Nephron progenitor cell (in vitro differentiated cells): ENCODE measurements around the gene SSU72.
A peak's percentile ranks its signal among the peaks of the same experiment; 100 is the strongest.

Experiments used
- DNase-seq: peaks from one replicate; pipeline ENCODE4 v3.0.0; 2021
- H3K27ac Mint-ChIP-seq: 2 replicates; pipeline ENCODE4 v1.8.0; 2021; ENCODE audit warnings: mild to moderate bottlenecking, moderate library complexity, mixed read lengths
- H3K27me3 Mint-ChIP-seq: 2 replicates; pipeline ENCODE4 v1.8.0; 2021; ENCODE audit warnings: mild to moderate bottlenecking, low read depth, mixed read lengths; ENCODE audit not compliant: poor library complexity
- H3K36me3 Mint-ChIP-seq: 2 replicates; pipeline ENCODE4 v1.8.0; 2021; ENCODE audit warnings: low read depth, mixed read lengths
- H3K4me1 Mint-ChIP-seq: 2 replicates; pipeline ENCODE4 v1.8.0; 2021; ENCODE audit warnings: mixed read lengths
- H3K4me3 Mint-ChIP-seq: 2 replicates; pipeline ENCODE4 v1.8.0; 2021; ENCODE audit warnings: mild to moderate bottlenecking, moderate library complexity, mixed read lengths
- H3K9me3 Mint-ChIP-seq: 2 replicates; pipeline ENCODE4 v1.8.0; 2021; ENCODE audit warnings: mild to moderate bottlenecking, moderate library complexity, mixed read lengths
- CTCF ChIP-seq: fragments of 200-600 bp; sonication (generic); IDR thresholded peaks from 2 replicates; pipeline ENCODE4 v1.5.0; 2021; ENCODE audit warnings: antibody characterized with exemption

Gene SSU72

GRCh38 chr1:1545946-1546737 lies 28.5 kb downstream of the SSU72 start:
- no peak overlapping the region for H3K4me3 Mint-ChIP-seq
- H3K4me1 Mint-ChIP-seq, result peaks cover 6% of the 10 kb centered on the region

GRCh38 chr1:1544544-1544943 lies 30.1 kb downstream of the SSU72 start:
- peak overlapping the region; percentile 32 for H3K27ac Mint-ChIP-seq
- no peaks in the 10 kb centered on the region for H3K27me3 Mint-ChIP-seq
- no peak for TF ChIP-seq CTCF
- peaks cover 17% of the 10 kb centered on the region for H3K36me3 Mint-ChIP-seq
- DNase-seq, result no peak
- peaks cover 6% of the 10 kb centered on the region for H3K4me1 Mint-ChIP-seq
- no peaks in the 10 kb centered on the region for H3K9me3 Mint-ChIP-seq
- no peak overlapping the region for H3K4me3 Mint-ChIP-seq

More at GRCh38 chr1:1545946-1546737, 28.5 kb downstream of the SSU72 start:
- Mint-ChIP-seq H3K36me3 (peaks cover 17% of the 10 kb centered on the region), H3K27me3 (no peaks in the 10 kb centered on the region), H3K9me3 (no peaks in the 10 kb centered on the region), H3K27ac (no peak overlapping the region)
- no peak for DNase-seq
- no peak for TF ChIP-seq CTCF

GRCh38 chr1:1543706-1544099 lies 31.0 kb downstream of the SSU72 start:
- TF ChIP-seq CTCF, result no peak
- Mint-ChIP-seq H3K4me3 (no peak overlapping the region), H3K27me3 (no peaks in the 10 kb centered on the region), H3K27ac (no peak overlapping the region), H3K9me3 (no peaks in the 10 kb centered on the region), H3K4me1 (peaks cover 11% of the 10 kb centered on the region), H3K36me3 (peaks cover 17% of the 10 kb centered on the region)
- no peak for DNase-seq

- no peak for DNase-seq
- no peak overlapping the region for H3K27ac Mint-ChIP-seq
- no peak overlapping the region for H3K4me3 Mint-ChIP-seq
- H3K36me3 Mint-ChIP-seq, result peaks cover 17% of the 10 kb centered on the region
- no peaks in the 10 kb centered on the region for H3K27me3 Mint-ChIP-seq
- H3K4me1 Mint-ChIP-seq, result peaks cover 12% of the 10 kb centered on the region
- no peak for TF ChIP-seq CTCF
- no peaks in the 10 kb centered on the region for H3K9me3 Mint-ChIP-seq
These were observed 31.6 kb downstream of the SSU72 start for GRCh38 chr1:1542766-1543705.

GRCh38 chr1:1541956-1542765 lies 32.5 kb downstream of the SSU72 start:
- DNase-seq, result no peak
- Mint-ChIP-seq H3K27me3 (no peaks in the 10 kb centered on the region), H3K27ac (no peak overlapping the region), H3K9me3 (no peaks in the 10 kb centered on the region), H3K36me3 (peaks cover 12% of the 10 kb centered on the region), H3K4me3 (peak overlapping the region; percentile 60), H3K4me1 (peaks cover 12% of the 10 kb centered on the region)
- TF ChIP-seq CTCF, result no peak
